HL-60 (cell line): Measurements from ENCODE around the gene SLC35F3.

ENCODE experiments used
- DNase-seq, 2 experiments: peaks; one replicate each; pipeline ENCODE4 v3.0.0-alpha.2; 2010 to 2020; ENCODE audit warnings: low read depth in 1 of 2, low spot score in 1 of 2
- H3K27ac ChIP-seq: fragments of 250-450 bp; sonication (Bioruptor Pico); replicated peaks from 2 replicates; pipeline ENCODE4 v1.5.1; 2020; ENCODE audit warnings: mild to moderate bottlenecking, moderate library complexity
- H3K27me3 ChIP-seq: fragments of 250-450 bp; sonication (Bioruptor Pico); 2 replicates; pipeline ENCODE4 v1.5.1; 2021; ENCODE audit warnings: mild to moderate bottlenecking, moderate library complexity; ENCODE audit not compliant: insufficient read depth, poor library complexity, severe bottlenecking
- H3K4me3 ChIP-seq: replicated peaks from 2 replicates; pipeline ENCODE4 v1.5.1; 2011; ENCODE audit warnings: mild to moderate bottlenecking, control low read depth, low read length; ENCODE audit not compliant: insufficient read depth
- GABPA ChIP-seq: IDR thresholded peaks from 2 replicates; pipeline ENCODE4 v1.6.1; 2012; ENCODE audit warnings: low read depth
- POLR2AphosphoS5 ChIP-seq: IDR thresholded peaks from 2 replicates; pipeline ENCODE4 v1.6.1; 2012; ENCODE audit warnings: low read depth
- SPI1 ChIP-seq: IDR thresholded peaks from 2 replicates; pipeline ENCODE4 v1.6.1; 2012; ENCODE audit warnings: low read depth, mild to moderate bottlenecking, borderline replicate concordance
- TF ChIP-seq, protein P1 (sequence below): IDR thresholded peaks from 2 replicates; pipeline ENCODE4 v1.6.1; 2012; ENCODE audit warnings: low read depth; ENCODE audit not compliant: insufficient replicate concordance
- TF ChIP-seq, protein P2 (sequence below): IDR thresholded peaks from one replicate; pipeline ENCODE4 v1.5.1; 2011; ENCODE audit warnings: low read length, control low read depth, inconsistent platforms; ENCODE audit not compliant: insufficient read depth

SLC35F3 gene

DNA sequence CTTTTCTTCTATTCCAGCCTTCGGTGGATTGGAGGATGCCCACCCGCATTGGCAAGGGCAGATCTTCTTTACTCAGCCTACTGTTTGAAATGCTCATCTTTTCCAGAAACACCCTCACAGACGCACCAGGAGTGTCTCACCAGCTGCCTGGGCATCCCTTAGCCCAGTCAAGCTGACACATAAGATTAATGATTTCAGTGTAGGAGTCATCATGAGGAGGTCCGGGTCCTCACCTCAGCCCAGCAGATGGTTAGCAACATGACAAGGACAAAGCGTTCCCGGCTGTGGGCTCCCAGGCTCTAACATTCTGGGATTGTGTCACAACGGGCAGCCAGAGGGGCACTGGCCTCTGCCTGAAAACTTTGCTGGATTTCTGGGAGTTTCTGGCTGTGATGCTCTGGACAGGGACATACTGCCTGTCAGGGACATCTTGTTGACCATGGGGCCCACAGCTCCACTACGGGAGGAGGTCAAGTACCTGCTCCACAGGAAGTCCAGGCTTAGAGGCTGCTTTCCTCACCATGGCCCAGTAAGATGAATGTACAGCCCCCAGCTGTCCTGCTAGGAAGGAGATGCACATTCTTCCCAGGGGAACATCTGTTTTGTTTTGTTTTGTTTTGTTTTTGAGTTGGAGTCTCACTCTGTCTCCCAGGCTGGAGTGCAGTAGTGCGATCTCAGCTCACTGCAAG, 264.8 kb downstream of the SLC35F3 start:
- H3K4me3 ChIP-seq: no peak overlapping the region
- no peak for DNase-seq
- H3K27ac ChIP-seq: no peak overlapping the region
- TF ChIP-seq GABPA (no peak), SPI1 (no peak), POLR2AphosphoS5 (no peak)
- TF ChIP-seq, protein P1, sequence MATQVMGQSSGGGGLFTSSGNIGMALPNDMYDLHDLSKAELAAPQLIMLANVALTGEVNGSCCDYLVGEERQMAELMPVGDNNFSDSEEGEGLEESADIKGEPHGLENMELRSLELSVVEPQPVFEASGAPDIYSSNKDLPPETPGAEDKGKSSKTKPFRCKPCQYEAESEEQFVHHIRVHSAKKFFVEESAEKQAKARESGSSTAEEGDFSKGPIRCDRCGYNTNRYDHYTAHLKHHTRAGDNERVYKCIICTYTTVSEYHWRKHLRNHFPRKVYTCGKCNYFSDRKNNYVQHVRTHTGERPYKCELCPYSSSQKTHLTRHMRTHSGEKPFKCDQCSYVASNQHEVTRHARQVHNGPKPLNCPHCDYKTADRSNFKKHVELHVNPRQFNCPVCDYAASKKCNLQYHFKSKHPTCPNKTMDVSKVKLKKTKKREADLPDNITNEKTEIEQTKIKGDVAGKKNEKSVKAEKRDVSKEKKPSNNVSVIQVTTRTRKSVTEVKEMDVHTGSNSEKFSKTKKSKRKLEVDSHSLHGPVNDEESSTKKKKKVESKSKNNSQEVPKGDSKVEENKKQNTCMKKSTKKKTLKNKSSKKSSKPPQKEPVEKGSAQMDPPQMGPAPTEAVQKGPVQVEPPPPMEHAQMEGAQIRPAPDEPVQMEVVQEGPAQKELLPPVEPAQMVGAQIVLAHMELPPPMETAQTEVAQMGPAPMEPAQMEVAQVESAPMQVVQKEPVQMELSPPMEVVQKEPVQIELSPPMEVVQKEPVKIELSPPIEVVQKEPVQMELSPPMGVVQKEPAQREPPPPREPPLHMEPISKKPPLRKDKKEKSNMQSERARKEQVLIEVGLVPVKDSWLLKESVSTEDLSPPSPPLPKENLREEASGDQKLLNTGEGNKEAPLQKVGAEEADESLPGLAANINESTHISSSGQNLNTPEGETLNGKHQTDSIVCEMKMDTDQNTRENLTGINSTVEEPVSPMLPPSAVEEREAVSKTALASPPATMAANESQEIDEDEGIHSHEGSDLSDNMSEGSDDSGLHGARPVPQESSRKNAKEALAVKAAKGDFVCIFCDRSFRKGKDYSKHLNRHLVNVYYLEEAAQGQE: no peak
- TF ChIP-seq, protein P2, sequence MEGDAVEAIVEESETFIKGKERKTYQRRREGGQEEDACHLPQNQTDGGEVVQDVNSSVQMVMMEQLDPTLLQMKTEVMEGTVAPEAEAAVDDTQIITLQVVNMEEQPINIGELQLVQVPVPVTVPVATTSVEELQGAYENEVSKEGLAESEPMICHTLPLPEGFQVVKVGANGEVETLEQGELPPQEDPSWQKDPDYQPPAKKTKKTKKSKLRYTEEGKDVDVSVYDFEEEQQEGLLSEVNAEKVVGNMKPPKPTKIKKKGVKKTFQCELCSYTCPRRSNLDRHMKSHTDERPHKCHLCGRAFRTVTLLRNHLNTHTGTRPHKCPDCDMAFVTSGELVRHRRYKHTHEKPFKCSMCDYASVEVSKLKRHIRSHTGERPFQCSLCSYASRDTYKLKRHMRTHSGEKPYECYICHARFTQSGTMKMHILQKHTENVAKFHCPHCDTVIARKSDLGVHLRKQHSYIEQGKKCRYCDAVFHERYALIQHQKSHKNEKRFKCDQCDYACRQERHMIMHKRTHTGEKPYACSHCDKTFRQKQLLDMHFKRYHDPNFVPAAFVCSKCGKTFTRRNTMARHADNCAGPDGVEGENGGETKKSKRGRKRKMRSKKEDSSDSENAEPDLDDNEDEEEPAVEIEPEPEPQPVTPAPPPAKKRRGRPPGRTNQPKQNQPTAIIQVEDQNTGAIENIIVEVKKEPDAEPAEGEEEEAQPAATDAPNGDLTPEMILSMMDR: no peak
- H3K27me3 ChIP-seq: no peaks in the 10 kb centered on the region

GRCh38 chr1:234170067-234170466, 265.6 kb downstream of the SLC35F3 start:
- H3K27ac ChIP-seq: peak overlapping the region; percentile 46
- TF ChIP-seq SPI1: no peak
- no peak for TF ChIP-seq POLR2AphosphoS5
- TF ChIP-seq, protein P1: no peak
- TF ChIP-seq, protein P2: no peak
- TF ChIP-seq GABPA: no peak
- H3K27me3 ChIP-seq: no peaks in the 10 kb centered on the region
- H3K4me3 ChIP-seq: no peak overlapping the region
- DNase-seq: no peak

- DNase-seq: peak in 1 of 2 experiments; percentile 68
- TF ChIP-seq SPI1 (no peak), POLR2AphosphoS5 (no peak), GABPA (no peak)
- TF ChIP-seq, protein P2: no peak
- TF ChIP-seq, protein P1: no peak
- peak overlapping the region; percentile 46 for H3K27ac ChIP-seq
- H3K27me3 ChIP-seq: no peaks in the 10 kb centered on the region
- H3K4me3 ChIP-seq: no peak overlapping the region
Observed at GRCh38 chr1:234170622-234171021, 266.1 kb downstream of the SLC35F3 start.
